Measurements from ENCODE around the gene MATN1. TPM values are rescaled to one million over a fixed set of nuclear protein-coding genes. Genes with fewer than 3 reads are reported as not detected.

Gene MATN1
- polyA plus RNA-seq, 2 of the 4 experiments (the other 2 are of a cell fraction): 0.05 to 0.17 TPM

DNA sequence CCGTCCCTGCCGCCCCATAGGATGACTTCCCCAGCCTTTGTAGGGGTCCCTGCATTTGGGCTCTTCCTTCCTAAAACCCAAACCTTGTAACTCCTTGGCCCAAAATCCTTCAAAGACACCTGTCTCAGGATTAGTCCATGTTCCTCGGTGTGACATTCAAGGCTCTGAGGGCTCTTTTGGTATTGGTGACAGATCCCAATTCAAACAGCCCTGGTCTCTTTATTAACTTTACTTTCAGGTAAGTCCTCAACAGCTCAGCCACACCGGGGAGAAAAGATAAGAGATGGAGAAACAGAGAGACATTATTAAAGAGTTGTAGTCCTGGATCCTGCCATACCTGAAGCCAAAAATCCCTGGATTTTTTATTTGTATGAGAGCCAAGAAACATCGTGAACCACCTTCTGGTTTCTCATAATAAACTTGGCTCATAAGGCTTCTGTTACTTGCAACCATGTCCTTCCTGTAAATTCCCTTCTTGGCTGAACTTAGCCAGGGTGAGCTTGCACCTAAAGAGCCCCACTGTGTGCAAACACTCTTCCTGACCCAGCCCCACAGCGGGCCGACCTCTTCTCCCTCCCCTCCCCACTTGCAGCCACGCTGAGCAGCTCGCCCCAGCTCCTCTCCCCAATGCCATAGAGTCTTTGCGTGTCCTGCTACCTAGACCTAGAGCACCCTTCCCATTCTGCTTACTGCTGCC lies 7.9 kb upstream of the MATN1 start:
- POLR2A ChIA-PET: no interaction called here
- DNase-seq (ENCODE audit: low read depth in 1 of 2, low spot score in 1 of 2) (no peak), FAIRE-seq (no peak), ATAC-seq (no peak)
- WGBS (ENCODE audit: missing lambda C conversion rate): 64% methylated on average over 10 of the region's 10 CpGs
- H3K27ac ChIP-seq: no peak overlapping the region
- H3K4me1 ChIP-seq: no peaks in the 10 kb centered on the region
- no peaks in the 10 kb centered on the region for H3K9me3 ChIP-seq
- H3K4me2 ChIP-seq: no peak overlapping the region
- TF ChIP-seq MAFK (IDR thresholded peaks at IDR 0.05; ENCODE audit: partially characterized antibody) (no peak), BHLHE40 (IDR thresholded peaks at IDR 0.05; ENCODE audit: low read depth, low read length) (no peak)
- TF ChIP-seq, protein P1, sequence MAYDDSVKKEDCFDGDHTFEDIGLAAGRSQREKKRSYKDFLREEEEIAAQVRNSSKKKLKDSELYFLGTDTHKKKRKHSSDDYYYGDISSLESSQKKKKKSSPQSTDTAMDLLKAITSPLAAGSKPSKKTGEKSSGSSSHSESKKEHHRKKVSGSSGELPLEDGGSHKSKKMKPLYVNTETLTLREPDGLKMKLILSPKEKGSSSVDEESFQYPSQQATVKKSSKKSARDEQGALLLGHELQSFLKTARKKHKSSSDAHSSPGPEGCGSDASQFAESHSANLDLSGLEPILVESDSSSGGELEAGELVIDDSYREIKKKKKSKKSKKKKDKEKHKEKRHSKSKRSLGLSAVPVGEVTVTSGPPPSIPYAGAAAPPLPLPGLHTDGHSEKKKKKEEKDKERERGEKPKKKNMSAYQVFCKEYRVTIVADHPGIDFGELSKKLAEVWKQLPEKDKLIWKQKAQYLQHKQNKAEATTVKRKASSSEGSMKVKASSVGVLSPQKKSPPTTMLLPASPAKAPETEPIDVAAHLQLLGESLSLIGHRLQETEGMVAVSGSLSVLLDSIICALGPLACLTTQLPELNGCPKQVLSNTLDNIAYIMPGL (CRISPR knock-in tag; IDR thresholded peaks at IDR 0.05; ENCODE audit: borderline replicate concordance): no peak
- CTCF ChIA-PET: interaction anchor here (0.6 to 2.7 kb wide), 2 partner anchors 11 to 306 kb away, joined by 3 to 33 read pairs; no protein-coding TSS in a partner anchor
- H3K4me3 ChIP-seq: no peak overlapping the region

DNA sequence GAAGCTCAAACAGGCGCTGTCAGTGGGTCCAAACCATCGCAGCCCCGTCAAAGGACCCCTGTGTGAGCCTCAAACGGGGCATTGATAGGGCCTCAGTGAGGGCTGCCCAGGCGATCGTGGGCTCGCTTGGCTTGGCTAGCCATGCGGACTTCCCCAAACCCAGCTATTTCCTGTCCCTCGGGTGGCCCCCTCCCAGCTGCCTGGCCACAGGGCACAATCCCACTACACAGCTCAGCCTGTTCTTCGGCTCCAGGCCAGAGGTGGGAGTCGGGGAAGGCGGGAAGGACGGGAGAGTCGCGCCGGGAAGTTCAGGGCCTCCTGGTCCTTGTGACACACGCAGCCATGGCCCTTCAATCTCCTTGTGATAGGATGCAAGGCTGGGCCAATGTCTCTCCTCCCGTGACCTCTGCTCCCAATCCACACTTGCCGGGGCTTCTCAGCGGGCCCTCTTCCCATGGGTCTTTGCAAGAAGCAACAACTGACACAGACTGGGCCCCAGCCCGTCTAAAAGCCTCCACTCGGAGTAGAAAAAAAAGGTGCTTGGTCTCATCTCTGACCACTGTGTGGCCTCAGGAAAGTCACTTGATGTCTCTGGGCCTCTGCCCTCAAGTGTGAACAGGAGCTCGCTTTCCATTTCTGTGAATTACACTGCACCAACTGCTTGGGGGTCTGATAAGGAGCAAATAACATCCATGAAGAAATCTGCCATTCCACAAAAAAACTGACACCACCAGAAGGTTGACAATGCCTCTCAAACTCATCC lies 7.1 kb upstream of the MATN1 start:
- no peak overlapping the region for H3K27ac ChIP-seq
- CTCF ChIA-PET: interaction anchor here (0.7 to 2.7 kb wide), 3 partner anchors 10 to 181 kb away, joined by 3 to 33 read pairs (median 8); no protein-coding TSS in a partner anchor
- no peak for ATAC-seq
- no peak overlapping the region for H3K4me2 ChIP-seq
- H3K4me3 ChIP-seq: no peak overlapping the region
- no peak for FAIRE-seq
- no peaks in the 10 kb centered on the region for H3K9me3 ChIP-seq
- DNase-seq (ENCODE audit: low read depth in 1 of 2, low spot score in 1 of 2): no peak
- 77% methylated on average over 19 of the region's 23 CpGs for WGBS (ENCODE audit: missing lambda C conversion rate)
- POLR2A ChIA-PET: no interaction called here
- TF ChIP-seq HOXB5 (CRISPR knock-in tag; IDR thresholded peaks at IDR 0.05): no peak
- TF ChIP-seq, protein P2, sequence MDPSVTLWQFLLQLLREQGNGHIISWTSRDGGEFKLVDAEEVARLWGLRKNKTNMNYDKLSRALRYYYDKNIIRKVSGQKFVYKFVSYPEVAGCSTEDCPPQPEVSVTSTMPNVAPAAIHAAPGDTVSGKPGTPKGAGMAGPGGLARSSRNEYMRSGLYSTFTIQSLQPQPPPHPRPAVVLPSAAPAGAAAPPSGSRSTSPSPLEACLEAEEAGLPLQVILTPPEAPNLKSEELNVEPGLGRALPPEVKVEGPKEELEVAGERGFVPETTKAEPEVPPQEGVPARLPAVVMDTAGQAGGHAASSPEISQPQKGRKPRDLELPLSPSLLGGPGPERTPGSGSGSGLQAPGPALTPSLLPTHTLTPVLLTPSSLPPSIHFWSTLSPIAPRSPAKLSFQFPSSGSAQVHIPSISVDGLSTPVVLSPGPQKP (IDR thresholded peaks at IDR 0.05; ENCODE audit: low read depth, low read length): no peak
- no peak for TF ChIP-seq CHD2 (IDR thresholded peaks at IDR 0.05; ENCODE audit: low read length, partially characterized antibody)
- TF ChIP-seq, protein P3, sequence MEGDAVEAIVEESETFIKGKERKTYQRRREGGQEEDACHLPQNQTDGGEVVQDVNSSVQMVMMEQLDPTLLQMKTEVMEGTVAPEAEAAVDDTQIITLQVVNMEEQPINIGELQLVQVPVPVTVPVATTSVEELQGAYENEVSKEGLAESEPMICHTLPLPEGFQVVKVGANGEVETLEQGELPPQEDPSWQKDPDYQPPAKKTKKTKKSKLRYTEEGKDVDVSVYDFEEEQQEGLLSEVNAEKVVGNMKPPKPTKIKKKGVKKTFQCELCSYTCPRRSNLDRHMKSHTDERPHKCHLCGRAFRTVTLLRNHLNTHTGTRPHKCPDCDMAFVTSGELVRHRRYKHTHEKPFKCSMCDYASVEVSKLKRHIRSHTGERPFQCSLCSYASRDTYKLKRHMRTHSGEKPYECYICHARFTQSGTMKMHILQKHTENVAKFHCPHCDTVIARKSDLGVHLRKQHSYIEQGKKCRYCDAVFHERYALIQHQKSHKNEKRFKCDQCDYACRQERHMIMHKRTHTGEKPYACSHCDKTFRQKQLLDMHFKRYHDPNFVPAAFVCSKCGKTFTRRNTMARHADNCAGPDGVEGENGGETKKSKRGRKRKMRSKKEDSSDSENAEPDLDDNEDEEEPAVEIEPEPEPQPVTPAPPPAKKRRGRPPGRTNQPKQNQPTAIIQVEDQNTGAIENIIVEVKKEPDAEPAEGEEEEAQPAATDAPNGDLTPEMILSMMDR (IDR thresholded peaks at IDR 0.05): no peak
- no peak for TF ChIP-seq ZSCAN20 (CRISPR knock-in tag; IDR thresholded peaks at IDR 0.05)
- no peak for TF ChIP-seq ESRRA (IDR thresholded peaks at IDR 0.05; ENCODE audit: borderline replicate concordance, low read length)
- TF ChIP-seq CBX8 (IDR thresholded peaks at IDR 0.05): no peak
- no peak for TF ChIP-seq KDM1A (IDR thresholded peaks at IDR 0.05; ENCODE audit: low read depth)
- no peak for TF ChIP-seq GATA3 (IDR thresholded peaks at IDR 0.05; ENCODE audit: borderline replicate concordance)
- TF ChIP-seq CBX2 (IDR thresholded peaks at IDR 0.05; ENCODE audit: borderline replicate concordance, low read depth): no peak
- TF ChIP-seq, protein P1 (CRISPR knock-in tag; IDR thresholded peaks at IDR 0.05; ENCODE audit: borderline replicate concordance): no peak
- no peak for TF ChIP-seq RAD21 (conservative IDR thresholded peaks at IDR 0.05 in 1 of 2, IDR thresholded peaks at IDR 0.05 in 1 of 2)
- TF ChIP-seq CHD4 (IDR thresholded peaks at IDR 0.05; ENCODE audit: borderline replicate concordance): no peak
- TF ChIP-seq POLR2A (IDR thresholded peaks at IDR 0.05; ENCODE audit: low read length): no peak
- no peaks in the 10 kb centered on the region for H3K4me1 ChIP-seq
